Transverse colon (tissue), 4 donors: ENCODE results near the gene SNRNP25.

Experiments used
- POLR2A ChIP-seq: fragments of 450-650 bp; IDR thresholded peaks from one replicate; pipeline ENCODE4 v1.6.1; 2016; ENCODE audit warnings: antibody characterized with exemption, mild to moderate bottlenecking, moderate library complexity
- POLR2AphosphoS5 ChIP-seq, 3 donors: sonication (generic); formaldehyde crosslinking; IDR thresholded peaks; one replicate each; pipeline ENCODE4 v1.6.1; 2016; ENCODE audit warnings: antibody characterized with exemption in 3 of 3
- TF ChIP-seq, protein P1 (sequence below), 5 experiments: fragments of 200-600 bp in 3 of 5; fragments of 450-650 bp in 2 of 5; sonication (generic) in 3 of 5; IDR thresholded peaks; 1 replicate in 2 of 5; 2 replicates in 3 of 5; pipeline ENCODE4 v1.5.1; 2016 to 2017; ENCODE audit warnings: antibody characterized with exemption in 5 of 5, inconsistent platforms in 3 of 5, mild to moderate bottlenecking in 2 of 5, moderate library complexity in 1 of 5

DNA sequence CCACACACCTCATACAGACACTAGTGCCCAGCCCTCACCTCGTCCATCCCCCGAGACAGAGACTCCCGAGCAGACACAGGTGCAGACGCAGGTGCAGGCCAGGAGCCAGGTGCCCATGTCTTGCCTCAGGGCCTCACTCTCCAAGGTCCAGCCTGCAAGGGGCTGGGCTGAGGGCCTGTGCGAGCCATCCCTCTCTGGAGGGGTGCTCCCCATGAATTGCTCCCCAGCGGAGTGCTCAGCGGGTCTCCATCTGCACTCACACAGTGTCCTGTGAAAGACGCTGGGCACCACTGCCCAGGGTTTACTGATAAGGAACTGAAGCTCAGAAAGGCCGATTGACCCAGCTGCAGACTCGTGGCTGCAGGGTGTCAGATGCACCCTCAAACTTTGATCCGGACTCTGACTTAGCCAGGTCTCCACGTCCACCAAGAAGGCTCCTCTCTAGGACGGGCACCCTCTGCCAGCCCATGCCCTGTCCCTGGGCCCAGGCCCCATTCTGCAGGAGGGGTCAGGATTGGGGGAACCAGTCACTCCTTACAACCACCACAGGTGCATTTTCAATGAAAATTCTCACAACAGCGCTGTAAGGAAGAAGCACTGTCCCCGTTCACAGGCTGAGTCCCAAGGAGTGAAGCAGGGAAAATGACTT lies 17.2 kb upstream of the SNRNP25 start:
- TF ChIP-seq, protein P1, sequence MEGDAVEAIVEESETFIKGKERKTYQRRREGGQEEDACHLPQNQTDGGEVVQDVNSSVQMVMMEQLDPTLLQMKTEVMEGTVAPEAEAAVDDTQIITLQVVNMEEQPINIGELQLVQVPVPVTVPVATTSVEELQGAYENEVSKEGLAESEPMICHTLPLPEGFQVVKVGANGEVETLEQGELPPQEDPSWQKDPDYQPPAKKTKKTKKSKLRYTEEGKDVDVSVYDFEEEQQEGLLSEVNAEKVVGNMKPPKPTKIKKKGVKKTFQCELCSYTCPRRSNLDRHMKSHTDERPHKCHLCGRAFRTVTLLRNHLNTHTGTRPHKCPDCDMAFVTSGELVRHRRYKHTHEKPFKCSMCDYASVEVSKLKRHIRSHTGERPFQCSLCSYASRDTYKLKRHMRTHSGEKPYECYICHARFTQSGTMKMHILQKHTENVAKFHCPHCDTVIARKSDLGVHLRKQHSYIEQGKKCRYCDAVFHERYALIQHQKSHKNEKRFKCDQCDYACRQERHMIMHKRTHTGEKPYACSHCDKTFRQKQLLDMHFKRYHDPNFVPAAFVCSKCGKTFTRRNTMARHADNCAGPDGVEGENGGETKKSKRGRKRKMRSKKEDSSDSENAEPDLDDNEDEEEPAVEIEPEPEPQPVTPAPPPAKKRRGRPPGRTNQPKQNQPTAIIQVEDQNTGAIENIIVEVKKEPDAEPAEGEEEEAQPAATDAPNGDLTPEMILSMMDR (IDR thresholded peaks at IDR 0.05): no peak
- TF ChIP-seq POLR2A (no peak), POLR2AphosphoS5 (IDR thresholded peaks at IDR 0.05) (no peak)
